H1 (cell line): ENCODE data around the gene SEH1L. TPM values are rescaled to one million over a fixed set of nuclear protein-coding genes. Genes with fewer than 3 reads are reported as not detected.

Experiments used
- CTCF ChIA-PET: fragments of 300-600 bp; sonication (Branson Sonifier 250); formaldehyde crosslinking; loops from one replicate; lab custom pipeline; 2021; ENCODE audit not compliant: partially characterized antibody; lab: Charles Lee
- POLR2A ChIA-PET: fragments of 300-600 bp; sonication (Branson Sonifier 250); formaldehyde crosslinking; loops from one replicate; lab custom pipeline; 2021; ENCODE audit warnings: inconsistent platforms; ENCODE audit not compliant: partially characterized antibody; lab: Charles Lee
- DNase-seq, 2 experiments: peaks; one replicate each; pipeline versions ENCODE4 v3.0.0 to v3.0.0-alpha.2; 2010 to 2022; ENCODE audit warnings: low spot score in 2 of 2, low read depth in 1 of 2, mixed read lengths in 1 of 2
- FAIRE-seq: peaks from 2 replicates; lab custom pipeline; 2011; peaks lifted over from hg19 to GRCh38; lab: Jason Lieb, UNC
- H2AFZ ChIP-seq: 2 replicates; pipeline ENCODE4 v1.8.1; 2012; ENCODE audit warnings: low read length, inconsistent platforms
- H2AK5ac ChIP-seq: 2 replicates; pipeline ENCODE4 v1.6.1; 2013; ENCODE audit warnings: low read depth, low read length
- H2BK120ac ChIP-seq: replicated peaks from 2 replicates; pipeline ENCODE3; 2013; ENCODE audit warnings: low read depth, low read length, inconsistent platforms
- H2BK12ac ChIP-seq: 2 replicates; pipeline ENCODE4 v1.6.1; 2013; ENCODE audit warnings: low read depth, low read length
- H2BK15ac ChIP-seq: 2 replicates; pipeline ENCODE4 v1.6.1; 2013; ENCODE audit warnings: low read length
- H2BK20ac ChIP-seq: 2 replicates; pipeline ENCODE4 v1.6.1; 2013; ENCODE audit warnings: low read length
- H2BK5ac ChIP-seq: 2 replicates; pipeline ENCODE4 v1.6.1; 2013; ENCODE audit warnings: low read depth, low read length
- H3K14ac ChIP-seq: 2 replicates; pipeline ENCODE4 v1.6.1; 2013; ENCODE audit warnings: inconsistent platforms; ENCODE audit not compliant: insufficient read length
- H3K18ac ChIP-seq: 2 replicates; pipeline ENCODE4 v1.6.1; 2013; ENCODE audit warnings: low read length; ENCODE audit errors: extremely low read depth
- H3K23ac ChIP-seq: 2 replicates; pipeline ENCODE4 v1.6.1; 2013; ENCODE audit warnings: inconsistent platforms; ENCODE audit not compliant: insufficient read length
- H3K23me2 ChIP-seq: 2 replicates; pipeline ENCODE4 v1.6.1; 2013; ENCODE audit warnings: low read depth, low read length
- H3K27ac ChIP-seq: 2 replicates; pipeline ENCODE4 v1.6.1; 2011; ENCODE audit warnings: low read depth, low read length, inconsistent platforms
- H3K27me3 ChIP-seq, 4 experiments: replicated peaks in 1 of 4; 1 replicate in 1 of 4; 2 replicates in 3 of 4; pipeline versions ENCODE4 v1.6.1 to v1.8.1; 2011 to 2013; ENCODE audit warnings: low read length in 3 of 4, mild to moderate bottlenecking in 3 of 4, inconsistent platforms in 2 of 4, mixed read lengths in 2 of 4, moderate library complexity in 1 of 4; ENCODE audit not compliant: control insufficient read depth in 3 of 4, insufficient read depth in 3 of 4; ENCODE audit errors: extremely low read depth in 1 of 4
- H3K36me3 ChIP-seq, 4 experiments: 2 replicates each; pipeline versions ENCODE4 v1.6.1 to v1.8.1; 2011 to 2013; ENCODE audit warnings: mild to moderate bottlenecking in 4 of 4, low read length in 3 of 4, moderate library complexity in 2 of 4, control low read depth in 1 of 4, inconsistent platforms in 1 of 4; ENCODE audit not compliant: insufficient read depth in 4 of 4, control insufficient read depth in 2 of 4
- H3K4ac ChIP-seq: replicated peaks from 2 replicates; pipeline ENCODE3; 2013; ENCODE audit warnings: low read length, low read depth, mixed read lengths, inconsistent platforms; ENCODE audit not compliant: insufficient read length
- H3K4me1 ChIP-seq, 4 experiments: replicated peaks in 1 of 4; 1 replicate in 1 of 4; 2 replicates in 3 of 4; pipeline versions ENCODE4 v1.6.1 to v1.8.1; 2011 to 2013; ENCODE audit warnings: low read length in 3 of 4, inconsistent platforms in 2 of 4, mixed read lengths in 1 of 4; ENCODE audit not compliant: insufficient read depth in 4 of 4, control insufficient read depth in 3 of 4
- H3K4me2 ChIP-seq, 2 experiments: 2 replicates each; pipeline versions ENCODE4 v1.6.1 to v1.8.1; 2011 to 2013; ENCODE audit warnings: low read depth in 2 of 2, low read length in 2 of 2, control low read depth in 1 of 2, inconsistent platforms in 1 of 2, mild to moderate bottlenecking in 1 of 2; ENCODE audit not compliant: insufficient read depth in 1 of 2
- H3K4me3 ChIP-seq, 4 experiments: fragments of 200-600, 300-600 bp in 1 of 4; sonication (generic), shearing (Covaris generic), sonication (Bioruptor Twin) in 1 of 4; 2 replicates each; pipeline versions ENCODE4 v1.5.1 to v1.8.1; 2011 to 2016; ENCODE audit warnings: low read length in 4 of 4, low read depth in 3 of 4, control low read depth in 2 of 4, inconsistent platforms in 2 of 4, mild to moderate bottlenecking in 2 of 4, mixed read lengths in 1 of 4, moderate library complexity in 1 of 4; ENCODE audit not compliant: insufficient read depth in 2 of 4; ENCODE audit errors: extremely low read depth in 1 of 4
- H3K56ac ChIP-seq: replicated peaks from 2 replicates; pipeline ENCODE3; 2013; ENCODE audit warnings: low read depth, mild to moderate bottlenecking, mixed read lengths, low read length, inconsistent platforms; ENCODE audit not compliant: insufficient read length
- H3K79me1 ChIP-seq: 2 replicates; pipeline ENCODE4 v1.6.1; 2013; ENCODE audit warnings: low read depth, low read length, control low read depth
- H3K79me2 ChIP-seq, 2 experiments: 2 replicates each; pipeline versions ENCODE4 v1.6.1 to v1.8.1; 2012 to 2013; ENCODE audit warnings: low read length in 2 of 2, mild to moderate bottlenecking in 2 of 2, inconsistent platforms in 1 of 2; ENCODE audit not compliant: insufficient read depth in 2 of 2, control insufficient read depth in 1 of 2
- H3K9ac ChIP-seq, 4 experiments: replicated peaks in 1 of 4; 1 replicate in 1 of 4; 2 replicates in 3 of 4; pipeline versions ENCODE4 v1.6.1 to v1.8.1; 2011 to 2013; ENCODE audit warnings: low read depth in 3 of 4, low read length in 3 of 4, control low read depth in 2 of 4, mild to moderate bottlenecking in 2 of 4, moderate library complexity in 2 of 4, inconsistent platforms in 1 of 4; ENCODE audit errors: extremely low read depth in 1 of 4
- H3K9me3 ChIP-seq, 2 experiments: 2 replicates each; pipeline versions ENCODE4 v1.6.1 to v1.8.1; 2012 to 2013; ENCODE audit warnings: mild to moderate bottlenecking in 2 of 2, moderate library complexity in 2 of 2, control low read depth in 1 of 2, inconsistent platforms in 1 of 2, low read depth in 1 of 2, low read length in 1 of 2, mixed read lengths in 1 of 2; ENCODE audit not compliant: insufficient read depth in 2 of 2
- H4K20me1 ChIP-seq, 2 experiments: replicated peaks in 1 of 2; 2 replicates each; pipeline versions ENCODE3 to v1.8.1; 2011 to 2013; ENCODE audit warnings: inconsistent platforms in 2 of 2, low read length in 2 of 2, mild to moderate bottlenecking in 1 of 2; ENCODE audit not compliant: insufficient read depth in 2 of 2, control insufficient read depth in 1 of 2
- H4K5ac ChIP-seq: 2 replicates; pipeline ENCODE4 v1.6.1; 2013; ENCODE audit warnings: low read length, low read depth, mixed read lengths, inconsistent platforms; ENCODE audit not compliant: insufficient read length
- H4K8ac ChIP-seq: 2 replicates; pipeline ENCODE4 v1.8.0; 2013; ENCODE audit warnings: mild to moderate bottlenecking, moderate library complexity, low read length, inconsistent platforms; ENCODE audit not compliant: insufficient read depth; ENCODE audit errors: extremely low read depth
- H4K91ac ChIP-seq: replicated peaks from 2 replicates; pipeline ENCODE3; 2013; ENCODE audit warnings: low read length, mixed read lengths, inconsistent platforms; ENCODE audit not compliant: insufficient read length
- BRCA1 ChIP-seq: IDR thresholded peaks from 2 replicates; pipeline ENCODE4 v1.6.1; 2012; ENCODE audit warnings: low read depth, low read length, improper control_type of control experiment
- CBX5 ChIP-seq: fragments of 300-800, 300-1000 bp; sonication (generic); IDR thresholded peaks from 2 replicates; pipeline ENCODE4 v1.7.1; 2016; ENCODE audit warnings: antibody characterized with exemption, low read length, low read depth
- CEBPB ChIP-seq: IDR thresholded peaks from 2 replicates; pipeline ENCODE4 v1.6.1; 2012; ENCODE audit warnings: low read depth, low read length
- CHD2 ChIP-seq: IDR thresholded peaks from 2 replicates; pipeline ENCODE4 v1.6.1; 2012; ENCODE audit warnings: low read length, improper control_type of control experiment
- CREB1 ChIP-seq: IDR thresholded peaks from 2 replicates; pipeline ENCODE4 v1.6.1; 2012; ENCODE audit warnings: inconsistent platforms
- GTF2F1 ChIP-seq: IDR thresholded peaks from 2 replicates; pipeline ENCODE4 v1.6.1; 2012; ENCODE audit warnings: low read depth, low read length, improper control_type of control experiment, borderline replicate concordance
- NANOG ChIP-seq: IDR thresholded peaks from 2 replicates; pipeline ENCODE4 v1.6.1; 2011; ENCODE audit warnings: low read length, low read depth, mild to moderate bottlenecking, inconsistent platforms; ENCODE audit not compliant: insufficient read depth, poor library complexity, severe bottlenecking
- RFX5 ChIP-seq: IDR thresholded peaks from 2 replicates; pipeline ENCODE4 v1.6.1; 2011; ENCODE audit warnings: low read depth, low read length, improper control_type of control experiment, borderline replicate concordance
- SIX5 ChIP-seq: IDR thresholded peaks from 2 replicates; pipeline ENCODE4 v1.6.1; 2011; ENCODE audit warnings: mild to moderate bottlenecking, low read depth, low read length
- SP1 ChIP-seq: IDR thresholded peaks from 2 replicates; pipeline ENCODE4 v1.6.1; 2011; ENCODE audit warnings: low read depth, low read length
- SP4 ChIP-seq: IDR thresholded peaks from 2 replicates; pipeline ENCODE4 v1.6.1; 2012; ENCODE audit warnings: low read length, inconsistent platforms
- TBP ChIP-seq: IDR thresholded peaks from 2 replicates; pipeline ENCODE4 v1.6.1; 2011; ENCODE audit warnings: low read depth, low read length, improper control_type of control experiment
- TEAD4 ChIP-seq: IDR thresholded peaks from 2 replicates; pipeline ENCODE4 v1.6.1; 2012; ENCODE audit warnings: low read depth, low read length, inconsistent platforms, mixed read lengths
- WGBS, 2 experiments: shearing (Covaris generic) in 1 of 2; methylation state at CpG; one replicate each; pipeline versions ENCODE4 v1.1.6 to v1.1.7; 2013 to 2015; ENCODE audit warnings: low lambda C conversion rate in 2 of 2, mixed read lengths in 2 of 2, inconsistent platforms in 1 of 2, low coverage in 1 of 2, missing lambda C conversion rate in 1 of 2; ENCODE audit not compliant: insufficient replicate concordance in 2 of 2, insufficient coverage in 1 of 2, insufficient read length in 1 of 2; ENCODE audit errors: extremely low coverage in 1 of 2, missing lambda C conversion rate in 1 of 2; 5-methylcytosine and 5-hydroxymethylcytosine counted together
- polyA plus RNA-seq, 7 experiments: library from polyadenylated mRNA; depleted of rRNA in 3 of 7; stranded (reverse) in 5 of 7; unstranded in 2 of 7; fragments of >200 nt in 5 of 7; fragments of 200-250 nt in 2 of 7; gene quantifications; 1 replicate in 5 of 7; 2 replicates in 1 of 7; 4 replicates in 1 of 7; pipeline versions ENCODE4 v1.2.1 to v1.2.3, GENCODE V29; 2011 to 2013; ENCODE audit warnings: missing spikeins in 2 of 7, mixed read lengths in 2 of 7
- total RNA-seq: library from RNA; stranded (reverse); fragmentation: NEBNext Ultra II Directional; extraction: Animal tissue kit (Norgen Biotek cat#: 25700); gene quantifications from 2 replicates; pipeline ENCODE4 v1.2.1, GENCODE V29; 2021

SEH1L gene
- total and polyA plus RNA-seq, 2 of the 8 experiments (the other 6 are each of a cell fraction or from before 2014, with no cell fraction given), result 41.7 to 96.7 TPM

- H3K79me2 ChIP-seq, result peaks cover 17 to 58% of the 10 kb centered on the region in 2 experiments
- H3K56ac ChIP-seq, result no peak overlapping the region
Measured at GRCh38 chr18:12998332-12999060, 50.7 kb downstream of the SEH1L start.

More at GRCh38 chr18:12998332-12999060, 50.7 kb downstream of the SEH1L start:
- DNase-seq, result no peak
- H2BK120ac ChIP-seq, result no peak overlapping the region
- H3K23ac ChIP-seq, result no peak overlapping the region
- H4K91ac ChIP-seq, result no peak overlapping the region
- no peak overlapping the region for H2BK15ac ChIP-seq
- no peak overlapping the region for H3K27ac ChIP-seq
- CTCF ChIA-PET, result interaction anchor here (1.0 to 2.0 kb wide), 4 partner anchors 9 to 109 kb away, joined by 3 to 4 read pairs (median 3); no protein-coding TSS in a partner anchor
- H3K18ac ChIP-seq, result no peak overlapping the region
- TF ChIP-seq SIX5 (no peak), RFX5 (no peak), TBP (no peak), CHD2 (no peak), GTF2F1 (no peak), CREB1 (no peak), BRCA1 (no peak), CEBPB (no peak), SP1 (no peak), SP4 (no peak), NANOG (no peak), CBX5 (no peak), TEAD4 (no peak)
- H3K27me3 ChIP-seq, result no peaks in the 10 kb centered on the region
- no peak overlapping the region for H4K8ac ChIP-seq
- H3K4me2 ChIP-seq, result no peak overlapping the region
- no peak overlapping the region for H2AK5ac ChIP-seq
- H3K4ac ChIP-seq, result no peak overlapping the region
- POLR2A ChIA-PET, result no interaction called here
- H3K79me1 ChIP-seq, result peaks cover 20% of the 10 kb centered on the region
- peaks cover 0 to under 1% (median 0%) of the 10 kb centered on the region in 4 experiments; a peak in 1 of 7 replicates for H3K4me1 ChIP-seq
- H3K23me2 ChIP-seq, result 0 out of 2 replicates have a peak, but pooled peaks cover 3% of the 10 kb centered on the region
- H3K4me3 ChIP-seq, result no peak overlapping the region
- no peak overlapping the region for H2AFZ ChIP-seq
- no peaks in the 10 kb centered on the region for H3K9me3 ChIP-seq
- 79% methylated on average over 6 of the region's 6 CpGs; no CpG with 5 or more reads in 1 of the 2 experiments for WGBS, 2 experiments
- H2BK12ac ChIP-seq, result no peak overlapping the region
- no peak overlapping the region for H3K9ac ChIP-seq
- no peak overlapping the region for H2BK5ac ChIP-seq
- H2BK20ac ChIP-seq, result no peak overlapping the region
- FAIRE-seq, result no peak
- peaks cover 0 to 13% (median 1%) of the 10 kb centered on the region in 4 experiments; a peak in 2 of 8 replicates for H3K36me3 ChIP-seq
- H4K5ac ChIP-seq, result no peak overlapping the region
- H4K20me1 ChIP-seq, result peaks cover 1 to 2% of the 10 kb centered on the region in 2 experiments
- H3K14ac ChIP-seq, result no peak overlapping the region
